HuH-7.5 (cell line): ENCODE data around the gene LRPAP1.

Experiments used
- DNase-seq: peaks from one replicate; pipeline ENCODE4 v3.0.0; 2011; ENCODE audit warnings: low spot score

Gene LRPAP1

GRCh38 chr4:3531318-3531878 is 824 bp downstream of the LRPAP1 start:
- no peak for DNase-seq

- DNase-seq: no peak
Observed at GRCh38 chr4:3530663-3531254, 1.5 kb downstream of the LRPAP1 start.

- no peak for DNase-seq
Observed at GRCh38 chr4:3530051-3530450, 2.2 kb downstream of the LRPAP1 start.

GRCh38 chr4:3529363-3529762 is 2.9 kb downstream of the LRPAP1 start:
- DNase-seq: no peak

- no peak for DNase-seq
Observed at GRCh38 chr4:3527914-3528876, 4.0 kb downstream of the LRPAP1 start.

GRCh38 chr4:3527101-3527913 is 4.9 kb downstream of the LRPAP1 start:
- DNase-seq: no peak

GRCh38 chr4:3526456-3526855 is 5.8 kb downstream of the LRPAP1 start:
- DNase-seq: no peak

- DNase-seq: no peak
Observed at GRCh38 chr4:3525532-3526430, 6.4 kb downstream of the LRPAP1 start.

- DNase-seq: no peak
Observed at GRCh38 chr4:3524920-3525319, 7.3 kb downstream of the LRPAP1 start.

- no peak for DNase-seq
Observed at GRCh38 chr4:3524349-3524748, 7.9 kb downstream of the LRPAP1 start.

GRCh38 chr4:3523628-3524221 is 8.5 kb downstream of the LRPAP1 start:
- no peak for DNase-seq

- no peak for DNase-seq
Observed at GRCh38 chr4:3523146-3523627, 9.0 kb downstream of the LRPAP1 start.

- no peak for DNase-seq
Observed at GRCh38 chr4:3522651-3523050, 9.6 kb downstream of the LRPAP1 start.

- DNase-seq: no peak
Observed at GRCh38 chr4:3522326-3522640, 9.9 kb downstream of the LRPAP1 start.

- DNase-seq: no peak
Observed at GRCh38 chr4:3521621-3522325, 10.4 kb downstream of the LRPAP1 start.

- DNase-seq: no peak
Observed at GRCh38 chr4:3520796-3521600, 11.2 kb downstream of the LRPAP1 start.

- DNase-seq: no peak
Observed at GRCh38 chr4:3520276-3520675, 11.9 kb downstream of the LRPAP1 start.

- no peak for DNase-seq
Observed at GRCh38 chr4:3519468-3520264, 12.6 kb downstream of the LRPAP1 start.
